Testis (tissue), 2 donors: ENCODE data around the gene ALDH5A1.

Experiments
- POLR2A ChIP-seq: fragments of 450-650 bp; IDR thresholded peaks from one replicate; pipeline ENCODE4 v1.6.1; 2017; ENCODE audit warnings: antibody characterized with exemption, mild to moderate bottlenecking, moderate library complexity
- TF ChIP-seq, protein P1 (sequence below), 3 experiments: fragments of 450-650 bp in 2 of 3; fragments of 200-600 bp in 1 of 3; sonication (generic) in 1 of 3; IDR thresholded peaks; one replicate each; pipeline ENCODE4 v1.5.1; 2016 to 2019; ENCODE audit warnings: antibody characterized with exemption in 3 of 3, mild to moderate bottlenecking in 2 of 3, moderate library complexity in 1 of 3

DNA sequence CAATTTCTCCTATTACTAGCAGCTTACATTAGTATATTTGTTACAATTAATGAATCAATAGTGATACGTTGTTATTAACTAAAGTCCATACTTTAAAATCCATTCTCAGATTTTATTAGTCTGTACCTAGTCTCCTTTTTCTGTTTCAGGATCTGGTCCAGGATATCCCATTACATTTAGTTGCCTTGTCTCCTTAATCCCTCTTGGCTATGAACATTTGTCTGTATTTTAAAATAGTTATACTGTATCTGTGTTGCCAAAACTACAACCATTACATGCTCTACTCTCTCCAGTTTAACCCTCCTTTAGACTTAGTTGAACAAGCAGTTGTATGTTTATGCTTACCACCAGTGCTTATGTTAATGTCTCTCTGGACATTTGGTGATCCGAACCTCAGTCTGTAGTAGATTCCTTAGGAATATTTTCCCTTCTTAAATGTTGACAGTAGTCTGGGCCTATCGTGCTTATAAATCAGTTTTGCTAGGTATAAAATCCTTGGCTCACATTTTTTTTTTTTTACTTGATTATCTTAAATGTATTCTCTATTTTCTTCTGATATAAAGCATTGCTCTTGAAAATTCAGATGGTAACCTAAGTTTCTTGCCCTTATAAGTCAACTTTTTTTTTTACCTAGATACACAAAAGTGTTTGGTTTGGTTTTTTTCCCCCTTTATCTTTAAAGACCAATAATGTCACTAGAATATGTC lies 12.2 kb downstream of the ALDH5A1 start:
- TF ChIP-seq POLR2A, result no peak
- TF ChIP-seq, protein P1, sequence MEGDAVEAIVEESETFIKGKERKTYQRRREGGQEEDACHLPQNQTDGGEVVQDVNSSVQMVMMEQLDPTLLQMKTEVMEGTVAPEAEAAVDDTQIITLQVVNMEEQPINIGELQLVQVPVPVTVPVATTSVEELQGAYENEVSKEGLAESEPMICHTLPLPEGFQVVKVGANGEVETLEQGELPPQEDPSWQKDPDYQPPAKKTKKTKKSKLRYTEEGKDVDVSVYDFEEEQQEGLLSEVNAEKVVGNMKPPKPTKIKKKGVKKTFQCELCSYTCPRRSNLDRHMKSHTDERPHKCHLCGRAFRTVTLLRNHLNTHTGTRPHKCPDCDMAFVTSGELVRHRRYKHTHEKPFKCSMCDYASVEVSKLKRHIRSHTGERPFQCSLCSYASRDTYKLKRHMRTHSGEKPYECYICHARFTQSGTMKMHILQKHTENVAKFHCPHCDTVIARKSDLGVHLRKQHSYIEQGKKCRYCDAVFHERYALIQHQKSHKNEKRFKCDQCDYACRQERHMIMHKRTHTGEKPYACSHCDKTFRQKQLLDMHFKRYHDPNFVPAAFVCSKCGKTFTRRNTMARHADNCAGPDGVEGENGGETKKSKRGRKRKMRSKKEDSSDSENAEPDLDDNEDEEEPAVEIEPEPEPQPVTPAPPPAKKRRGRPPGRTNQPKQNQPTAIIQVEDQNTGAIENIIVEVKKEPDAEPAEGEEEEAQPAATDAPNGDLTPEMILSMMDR (IDR thresholded peaks at IDR 0.05), result no peak
